ENCODE results near the gene PRDM2. TPM values are rescaled to one million over a fixed set of nuclear protein-coding genes. Genes with fewer than 3 reads are reported as not detected.

The PRDM2 gene
- total RNA-seq, 3 donors from 2014 or later, result 34.7 to 56.1 (median 39.8) TPM

GRCh38 chr1:13737398-13737797 is 37.4 kb downstream of the PRDM2 start:
- ATAC-seq, result peak; percentile 31
- no peak for DNase-seq
- no peaks in the 10 kb centered on the region for H3K36me3 ChIP-seq (ENCODE audit: low read depth)
- no peaks in the 10 kb centered on the region for H3K9me3 ChIP-seq
- H3K4me3 ChIP-seq, result no peak overlapping the region
- no peaks in the 10 kb centered on the region for H3K4me1 ChIP-seq (ENCODE audit: low read depth)
- intact Hi-C loops (cut with DNase I, micrococcal nuclease), result no loop called here
- no peak for TF ChIP-seq CTCF (IDR thresholded peaks at IDR 0.05)

DNA sequence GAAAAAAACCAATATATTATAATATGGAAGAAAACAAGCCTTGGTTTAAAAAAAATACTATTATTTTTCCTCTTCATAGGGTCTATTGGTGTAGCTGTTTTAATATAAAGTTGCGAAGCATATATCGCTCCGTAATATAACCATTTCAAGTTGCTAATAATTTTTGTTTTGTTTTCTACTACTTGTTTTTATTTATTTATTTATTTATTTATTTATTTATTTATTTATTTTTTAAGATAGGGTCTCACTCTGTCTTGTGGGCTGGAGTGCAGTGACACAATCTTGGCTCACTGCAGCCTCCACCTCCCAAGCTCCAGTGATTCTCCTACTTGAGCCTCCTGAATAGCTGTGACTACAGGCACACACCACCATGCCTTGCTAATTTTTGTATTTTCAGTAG is 46.4 kb downstream of the PRDM2 start:
- TF ChIP-seq CTCF (IDR thresholded peaks at IDR 0.05), result no peak
- Histone ChIP-seq H3K4me3 (no peak overlapping the region), H3K9me3 (no peaks in the 10 kb centered on the region), H3K4me1 (ENCODE audit: low read depth) (peaks cover 17% of the 10 kb centered on the region), H3K36me3 (ENCODE audit: low read depth) (no peaks in the 10 kb centered on the region)
- ATAC-seq (no peak), DNase-seq (no peak)
- intact Hi-C loops (cut with DNase I, micrococcal nuclease), result no loop called here

GRCh38 chr1:13748610-13749505 is 48.9 kb downstream of the PRDM2 start:
- TF ChIP-seq CTCF (IDR thresholded peaks at IDR 0.05), result no peak
- H3K9me3 ChIP-seq, result no peaks in the 10 kb centered on the region
- intact Hi-C loops (cut with DNase I, micrococcal nuclease), result no loop called here
- peaks cover 22% of the 10 kb centered on the region for H3K4me1 ChIP-seq (ENCODE audit: low read depth)
- ATAC-seq (peak; percentile 98), DNase-seq (peak; percentile 98)
- H3K4me3 ChIP-seq, result peak overlapping the region; percentile 79
- no peaks in the 10 kb centered on the region for H3K36me3 ChIP-seq (ENCODE audit: low read depth)

- Histone ChIP-seq H3K4me1 (ENCODE audit: low read depth) (peaks cover 22% of the 10 kb centered on the region), H3K36me3 (ENCODE audit: low read depth) (no peaks in the 10 kb centered on the region), H3K4me3 (peak overlapping the region; percentile 79), H3K9me3 (no peaks in the 10 kb centered on the region)
- ATAC-seq, result peak; percentile 63
- DNase-seq, result peak in 1 of 3 donors; percentile 81
- intact Hi-C loops (cut with DNase I, micrococcal nuclease), result no loop called here
- no peak for TF ChIP-seq CTCF (IDR thresholded peaks at IDR 0.05)
Measured at GRCh38 chr1:13749543-13750341, 49.8 kb downstream of the PRDM2 start.

DNA sequence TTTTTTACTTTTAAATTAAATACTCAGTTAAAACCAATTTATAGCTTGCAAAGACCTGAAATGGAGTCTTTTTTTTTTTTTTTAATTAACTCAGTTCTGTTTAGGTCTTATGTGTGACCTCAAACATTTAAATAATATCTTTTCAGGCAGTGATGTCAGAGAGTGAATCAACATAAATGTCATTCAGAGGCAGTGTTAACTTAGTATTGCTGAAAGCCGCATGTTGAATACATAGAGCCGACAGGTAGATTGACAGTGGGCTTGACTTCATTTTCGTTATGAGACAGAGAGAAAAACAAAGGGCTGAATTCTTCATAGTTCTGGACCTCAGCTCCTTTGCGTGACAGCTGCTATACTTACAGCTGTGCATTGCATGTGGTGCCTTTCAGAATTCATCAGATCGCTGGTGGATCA is 51.5 kb downstream of the PRDM2 start:
- H3K4me3 ChIP-seq, result no peak overlapping the region
- no peak for DNase-seq
- H3K36me3 ChIP-seq (ENCODE audit: low read depth), result no peaks in the 10 kb centered on the region
- H3K4me1 ChIP-seq (ENCODE audit: low read depth), result peaks cover 22% of the 10 kb centered on the region
- H3K9me3 ChIP-seq, result no peaks in the 10 kb centered on the region
- no peak for TF ChIP-seq CTCF (IDR thresholded peaks at IDR 0.05)
- no peak for ATAC-seq
- intact Hi-C loops (cut with DNase I, micrococcal nuclease), result no loop called here
